Stimulated activated CD8-positive, alpha-beta memory T cell treated with anti-CD3 and anti-CD28 coated beads, Interleukin-2, amount 100 ng/mL, for 1 hour (primary cell): ENCODE measurements around the gene MTG2.

Source experiments
- DNase-seq, 2 donors: peaks; one replicate each; pipeline ENCODE4 v3.0.0-alpha.2; 2020; ENCODE audit warnings: low read depth in 2 of 2

MTG2 gene

GRCh38 chr20:62222266-62222850 lies 39.5 kb downstream of the MTG2 start:
- DNase-seq: no peak

- DNase-seq: no peak
Measured at GRCh38 chr20:62222972-62223371, 40.1 kb downstream of the MTG2 start.

GRCh38 chr20:62223571-62223970 lies 40.7 kb downstream of the MTG2 start:
- DNase-seq: no peak

GRCh38 chr20:62224113-62224855 lies 41.5 kb downstream of the MTG2 start:
- no peak for DNase-seq

- DNase-seq: no peak
Measured at GRCh38 chr20:62225026-62225425, 42.2 kb downstream of the MTG2 start.

DNA sequence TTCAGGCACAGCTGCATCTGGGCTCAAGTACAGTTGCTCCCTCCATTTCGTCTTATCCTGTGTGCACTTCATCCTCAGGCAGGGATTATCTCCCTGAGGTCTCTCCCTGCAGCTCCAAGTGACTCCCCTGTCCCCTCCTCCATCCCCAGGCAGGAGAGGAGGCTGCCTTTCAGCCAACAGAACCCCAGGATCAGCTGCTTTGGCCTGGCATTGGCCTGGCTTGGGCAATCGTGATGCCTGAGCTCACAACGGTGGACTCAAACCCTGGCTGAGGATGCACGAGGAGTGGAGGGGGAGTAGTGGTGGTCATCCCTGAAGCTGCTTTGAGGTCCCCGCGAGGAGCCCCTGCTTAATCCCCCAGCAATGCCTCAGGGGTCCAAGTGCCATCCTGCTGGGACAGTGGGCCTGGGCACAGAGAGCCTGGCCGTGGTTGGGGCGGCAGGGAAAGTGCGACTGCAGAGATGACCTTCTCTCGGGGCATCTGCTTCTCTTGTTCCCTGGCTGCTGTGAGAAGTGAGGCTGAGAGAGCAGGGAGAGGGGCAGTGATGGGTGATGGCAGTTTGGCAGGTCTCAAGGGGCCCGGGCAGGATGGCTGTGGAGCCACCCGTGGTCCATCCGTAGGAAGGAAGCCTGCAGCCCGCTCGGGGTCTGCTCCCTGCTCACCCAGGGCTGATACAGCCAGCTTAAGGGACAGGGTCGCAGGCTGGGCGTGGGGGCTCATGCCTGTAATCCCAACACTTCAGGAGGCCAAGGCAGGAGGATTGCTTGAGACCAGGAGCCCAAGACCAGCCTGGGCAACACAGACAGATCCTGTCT lies 43.2 kb downstream of the MTG2 start:
- no peak for DNase-seq

- no peak for DNase-seq
Measured at GRCh38 chr20:62226707-62227590, 44.1 kb downstream of the MTG2 start.

DNA sequence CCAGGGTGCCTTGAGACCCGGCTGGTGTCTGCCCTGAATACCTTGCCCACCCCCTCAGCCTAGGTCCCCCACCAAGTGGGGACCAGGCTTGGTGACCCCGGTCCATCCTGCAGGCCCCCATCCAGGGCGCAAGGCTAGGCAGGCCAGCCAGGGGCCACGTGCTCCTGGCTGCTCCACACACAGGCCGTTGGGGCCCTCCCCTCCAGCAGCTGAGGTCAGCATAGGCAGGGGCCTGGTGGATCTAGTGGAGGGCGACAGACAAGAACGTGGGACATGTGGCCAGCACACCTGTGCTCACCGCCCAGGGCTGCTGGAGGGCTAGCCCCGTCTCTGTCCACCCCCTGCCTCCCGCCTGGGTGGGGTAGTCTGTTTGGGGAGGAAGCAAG lies 44.8 kb downstream of the MTG2 start:
- DNase-seq: no peak

DNA sequence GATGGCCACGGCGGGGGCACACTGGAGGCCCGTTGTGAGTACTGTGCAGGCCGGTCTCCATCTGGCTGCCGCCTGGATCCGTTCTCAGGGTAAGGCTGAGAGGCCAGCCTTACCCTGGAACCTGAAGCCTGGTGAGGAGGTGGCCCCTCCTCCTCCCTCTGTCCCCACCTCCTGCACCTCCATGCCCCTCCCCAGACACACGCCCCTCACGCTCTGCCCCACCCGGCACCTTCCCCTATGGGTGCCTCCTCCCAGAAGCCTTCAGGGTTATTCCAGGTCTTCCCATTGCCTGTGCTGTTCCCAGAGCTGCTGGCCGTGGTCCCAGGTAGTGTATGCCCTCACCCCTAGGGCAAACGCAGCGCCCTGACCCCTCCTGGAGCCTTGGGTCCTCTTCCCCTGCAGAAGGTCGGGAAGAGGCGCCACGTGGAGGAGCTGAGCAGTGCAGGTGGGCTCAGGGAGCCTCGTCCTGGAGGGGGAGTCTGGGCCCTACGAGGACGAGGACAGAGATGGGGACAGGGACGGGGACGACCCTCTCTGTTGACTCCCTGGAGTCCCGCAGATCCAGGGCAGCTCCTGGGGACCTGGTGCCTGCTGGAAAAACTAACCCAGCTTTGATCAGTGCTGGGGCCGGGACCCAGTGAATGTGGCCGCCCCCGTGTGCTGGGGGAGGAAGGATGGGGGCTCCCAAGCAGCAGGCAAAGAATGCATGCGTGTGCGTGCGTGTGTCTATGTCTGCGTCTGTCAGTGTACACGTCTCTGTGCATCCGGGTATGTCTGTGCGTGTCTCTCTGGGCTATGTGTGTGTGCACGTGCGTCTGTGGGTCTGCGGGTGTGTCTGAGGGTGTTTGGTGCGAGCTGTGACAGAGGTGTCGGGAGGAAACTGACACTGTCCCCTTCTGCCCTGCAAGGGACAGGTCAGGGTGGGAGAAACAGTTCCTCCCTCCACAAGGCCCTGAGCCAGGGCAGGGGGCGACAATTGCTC lies 45.4 kb downstream of the MTG2 start:
- DNase-seq: no peak

- DNase-seq: no peak
Measured at GRCh38 chr20:62228982-62229545, 46.2 kb downstream of the MTG2 start.

GRCh38 chr20:62229667-62230066 lies 46.8 kb downstream of the MTG2 start:
- no peak for DNase-seq

DNA sequence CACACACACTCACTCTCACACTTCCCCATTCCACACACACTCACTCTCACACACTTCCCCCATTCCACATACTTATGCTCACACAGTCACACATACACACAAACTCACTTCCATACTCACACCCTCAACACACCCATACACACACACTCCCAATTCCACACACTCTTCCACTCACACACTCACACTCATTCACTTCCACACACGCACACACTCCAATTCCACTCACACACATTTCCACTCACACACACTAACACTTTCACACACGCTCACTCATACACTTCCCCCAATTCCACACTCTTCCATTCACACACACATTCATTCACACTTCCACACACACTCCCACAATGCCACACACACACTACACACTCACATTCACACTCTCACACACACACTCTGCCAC lies 47.4 kb downstream of the MTG2 start:
- no peak for DNase-seq

GRCh38 chr20:62230696-62231095 lies 47.9 kb downstream of the MTG2 start:
- no peak for DNase-seq

DNA sequence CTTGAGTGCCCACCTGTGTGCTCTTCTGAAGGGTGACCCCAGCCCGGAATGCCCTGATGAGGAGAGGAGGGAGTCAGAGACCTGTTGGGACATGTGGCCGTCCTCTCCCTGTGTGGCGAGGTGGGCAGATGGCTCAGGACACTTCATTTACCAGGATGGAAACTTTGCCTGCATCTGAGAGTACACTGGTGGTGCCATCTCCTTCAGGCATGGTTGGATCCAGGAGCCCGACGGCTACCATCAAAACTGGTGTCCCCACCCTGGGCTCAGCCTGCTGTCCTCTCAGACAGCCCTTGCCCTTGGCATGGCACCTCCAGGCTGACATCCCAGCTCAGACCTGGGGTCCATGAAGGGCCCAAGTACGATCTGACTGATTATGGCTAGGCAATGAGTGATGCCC lies 48.5 kb downstream of the MTG2 start:
- no peak for DNase-seq

DNA sequence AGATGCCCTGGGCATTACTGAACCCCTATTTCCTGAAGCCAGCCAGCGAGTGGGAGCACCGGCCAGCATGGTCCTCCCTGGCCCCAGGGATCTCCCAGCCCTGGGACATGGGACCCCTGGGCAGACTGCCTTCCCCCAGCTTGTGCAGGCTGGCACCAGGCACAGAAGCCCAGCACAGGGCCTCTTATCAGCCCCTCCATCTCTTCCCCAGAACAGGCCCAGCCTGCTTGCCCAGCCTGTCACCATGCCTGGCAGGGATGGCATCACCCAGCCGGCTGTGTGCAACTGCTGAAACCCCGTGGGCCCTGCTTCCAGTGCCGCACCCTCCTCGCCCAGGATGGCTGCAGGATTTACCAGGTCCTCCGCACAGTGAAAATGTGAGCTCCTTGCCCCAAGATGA lies 49.4 kb downstream of the MTG2 start:
- DNase-seq: no peak

DNA sequence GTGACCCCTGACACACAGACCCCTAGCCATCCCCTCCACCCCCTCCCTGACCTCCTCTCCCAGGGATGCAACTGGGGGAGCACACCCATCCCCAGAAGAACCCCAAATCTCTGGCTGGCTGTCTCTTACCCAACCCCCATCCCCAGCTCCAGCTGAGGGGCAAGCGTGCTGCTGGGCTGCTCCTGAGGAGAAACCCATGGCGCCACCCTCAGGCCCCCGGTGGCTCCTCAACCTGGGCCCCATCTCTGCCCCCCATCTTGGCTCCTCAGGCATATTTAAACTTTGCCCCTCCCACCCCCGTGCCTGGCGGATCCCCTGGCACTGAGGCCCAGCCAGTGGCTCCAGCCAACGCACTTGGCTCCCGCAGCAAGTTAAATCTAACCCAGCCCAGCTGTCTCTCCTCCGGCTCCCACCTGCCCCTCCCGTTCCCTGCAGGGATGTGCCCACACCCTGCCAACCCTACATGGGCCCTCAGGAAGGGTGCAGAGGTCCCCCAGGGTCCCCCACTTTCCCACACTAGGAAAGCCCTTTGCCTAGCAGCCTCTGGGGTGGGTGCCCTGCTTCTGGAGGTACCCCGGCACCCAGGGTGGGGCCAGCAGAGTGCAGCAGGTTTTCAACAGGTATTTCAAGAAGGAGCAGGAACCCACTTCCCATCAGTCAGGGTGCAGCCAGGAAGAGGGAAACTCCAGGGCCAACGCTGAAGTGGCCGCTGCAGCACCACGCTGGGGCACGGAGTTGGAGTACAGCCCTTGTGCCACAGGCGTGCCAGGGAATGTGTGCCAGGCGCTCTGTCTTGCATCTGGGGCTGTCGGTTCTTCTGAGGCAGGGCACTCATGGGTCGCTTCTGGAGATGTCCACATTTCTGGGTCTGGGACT lies 50.2 kb downstream of the MTG2 start:
- no peak for DNase-seq

DNA sequence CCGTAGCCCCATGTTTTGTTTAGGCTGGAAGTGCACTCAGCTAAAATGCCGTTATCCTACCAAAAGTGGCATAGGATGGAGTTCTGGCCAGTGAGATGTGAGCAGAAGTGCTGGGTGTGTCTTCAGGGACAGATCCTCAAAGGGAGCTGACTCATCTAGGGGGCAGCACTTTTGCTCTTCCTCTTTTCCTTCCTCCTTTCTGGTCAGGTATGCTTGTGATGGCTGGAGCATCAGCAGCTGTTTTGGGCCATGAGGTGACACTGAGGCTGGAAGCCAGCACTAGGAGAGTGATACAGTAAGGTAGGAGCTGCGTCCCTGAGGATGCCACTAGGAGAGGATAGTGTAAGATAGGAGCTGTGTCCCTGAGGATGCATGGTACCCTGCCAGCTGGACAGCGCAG lies 50.9 kb downstream of the MTG2 start:
- DNase-seq: no peak

DNA sequence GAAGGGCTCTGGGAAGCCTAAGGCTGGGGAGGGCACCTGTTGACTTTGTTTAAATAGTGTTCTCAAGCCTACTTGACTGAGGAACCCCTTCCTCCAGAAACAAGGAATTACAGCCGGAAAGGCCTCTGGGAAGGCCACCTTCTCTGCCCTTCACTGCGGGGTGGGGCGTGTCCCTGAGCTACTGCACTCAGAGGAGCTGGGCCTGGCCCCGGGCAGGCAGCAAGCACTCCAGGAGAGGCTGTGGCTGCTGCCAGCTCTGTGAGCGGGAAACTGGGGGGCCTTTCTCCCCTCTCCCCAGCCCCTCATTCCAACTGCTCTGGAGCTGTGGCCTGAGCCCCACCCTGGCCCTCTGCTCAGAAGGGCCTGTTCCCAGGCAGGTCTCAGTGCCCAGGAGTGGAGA lies 51.5 kb downstream of the MTG2 start:
- no peak for DNase-seq

DNA sequence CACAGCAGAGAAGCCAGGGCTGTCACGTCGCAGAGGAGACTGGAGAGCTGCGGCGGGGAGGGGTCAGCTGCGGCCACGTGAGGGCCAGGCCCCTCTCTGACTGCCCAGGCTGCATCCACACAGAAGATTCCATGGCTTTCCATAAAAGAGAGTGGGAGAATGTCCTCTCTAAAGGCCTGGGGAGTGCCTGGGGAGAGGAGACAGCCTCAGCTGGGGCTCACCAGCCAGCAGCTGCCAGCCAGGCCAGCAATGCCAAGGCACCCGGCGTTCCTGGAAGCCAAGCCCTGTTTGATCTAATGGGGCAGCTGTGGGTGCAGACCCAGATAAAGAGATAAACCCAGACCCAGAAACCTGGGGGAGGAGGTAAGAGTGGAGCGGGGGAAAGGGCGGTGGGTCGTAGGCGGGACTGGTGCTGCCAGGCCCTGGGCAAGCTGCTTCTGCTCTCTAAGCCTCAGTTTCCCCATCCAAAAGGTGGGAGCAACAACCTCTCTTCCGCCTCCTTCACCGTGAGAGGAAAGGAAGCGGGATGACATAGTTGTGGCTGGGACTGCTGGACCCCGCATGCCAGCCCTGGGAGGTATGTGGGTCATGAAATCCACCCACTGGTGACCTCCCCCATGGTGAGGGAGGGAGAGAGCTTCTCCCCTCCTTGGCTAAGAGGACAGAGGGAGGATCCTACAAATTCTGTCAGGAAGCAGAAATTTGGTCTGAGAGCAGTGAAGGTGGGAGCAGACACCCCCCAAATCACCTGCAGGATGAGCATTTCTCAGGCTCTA lies 52.4 kb downstream of the MTG2 start:
- no peak for DNase-seq
